Measurements from ENCODE around the gene IGFBP5. TPM values are rescaled to one million over a fixed set of nuclear protein-coding genes. Genes with fewer than 3 reads are reported as not detected.
A peak's percentile ranks its signal among the peaks of the same experiment; 100 is the strongest.

Gene IGFBP5
- 280 TPM for polyA plus RNA-seq (2013, experiment 1 of 2)
- 290 TPM for polyA plus RNA-seq (2013, experiment 2 of 2)

- Histone ChIP-seq H3K18ac (ENCODE audit: low read length) (peak within 1 kb of the TSS; percentile 100), H2AFZ (ENCODE audit: low read length) (peak within 1 kb of the TSS; percentile 81), H3K14ac (ENCODE audit: low read length) (peak within 1 kb of the TSS; percentile 99), H4K91ac (ENCODE audit: low read depth, low read length, poor library complexity) (peak within 1 kb of the TSS; percentile 38), H3K27ac (replicated peaks; ENCODE audit: low read length) (peak within 1 kb of the TSS; percentile 84), H3K9me3 (replicated peaks in 1 of 2; ENCODE audit: control insufficient read depth in 2 of 2, insufficient read depth in 1 of 2, low read depth in 1 of 2, low read length in 2 of 2) (no peaks in the 10 kb centered on the region), H3K4me2 (ENCODE audit: insufficient read depth, low read length, poor library complexity, severe bottlenecking) (peak within 1 kb of the TSS; percentile 75), H3K4me1 (ENCODE audit: control insufficient read depth in 2 of 2, insufficient read depth in 1 of 2, low read depth in 1 of 2, low read length in 2 of 2) (peaks cover 15 to 44% of the 10 kb centered on the region in 2 donors), H2AK5ac (ENCODE audit: low read depth, low read length) (peak within 1 kb of the TSS; percentile 96), H2BK120ac (ENCODE audit: low read depth, low read length) (peak within 1 kb of the TSS; percentile 97), H2BK15ac (ENCODE audit: low read length) (peak within 1 kb of the TSS; percentile 93), H3K79me1 (ENCODE audit: low read depth, low read length) (no peaks in the 10 kb centered on the region), H2BK12ac (ENCODE audit: low read length) (peak within 1 kb of the TSS; percentile 67), H3K27me3 (ENCODE audit: control insufficient read depth in 3 of 3, insufficient read depth in 3 of 3, low read depth in 1 of 3, low read length in 3 of 3) (no peaks in the 10 kb centered on the region), H3K4ac (ENCODE audit: low read length) (peak within 1 kb of the TSS; percentile 86), H3K9ac (ENCODE audit: low read depth, low read length, poor library complexity) (peak within 1 kb of the TSS; percentile 100), H3K4me3 (ENCODE audit: low read length in 2 of 2) (peak within 1 kb of the TSS; percentile 75 to 94), H3K36me3 (replicated peaks in 1 of 2; ENCODE audit: control insufficient read depth in 2 of 2, insufficient read depth in 2 of 2, low read length in 2 of 2) (peaks cover 0 to 3% of the 10 kb centered on the region in 2 donors), H3K23ac (ENCODE audit: low read depth, low read length, poor library complexity) (peak within 1 kb of the TSS; percentile 86), H2BK5ac (ENCODE audit: low read length) (peak within 1 kb of the TSS; percentile 99), H4K8ac (ENCODE audit: low read depth, low read length) (no peak within 1 kb of the TSS)
- no CpG with 5 or more reads among the region's 16 CpGs for WGBS, 2 donors (ENCODE audit: extremely low coverage in 2 of 2, insufficient read length in 2 of 2, insufficient replicate concordance in 1 of 2)
- peak; percentile 91 for DNase-seq (ENCODE audit: low spot score)
These were observed at the start of gene IGFBP5 for GRCh38 chr2:216695401-216695821. TSS of gene IGFBP5 (minus strand) at chr2:216695549. CDS start at chr2:216694775, 774 bp downstream.

GRCh38 chr2:216743781-216744180, 48.4 kb upstream of the IGFBP5 start:
- H3K4me1 ChIP-seq (ENCODE audit: control insufficient read depth in 2 of 2, insufficient read depth in 1 of 2, low read depth in 1 of 2, low read length in 2 of 2): peaks cover 0 to 5% of the 10 kb centered on the region in 2 donors
- no peak overlapping the region for H3K14ac ChIP-seq (ENCODE audit: low read length)
- no peak overlapping the region for H2AK5ac ChIP-seq (ENCODE audit: low read depth, low read length)
- no CpG with 5 or more reads among the region's 1 CpG for WGBS, 2 donors (ENCODE audit: extremely low coverage in 2 of 2, insufficient read length in 2 of 2, insufficient replicate concordance in 1 of 2)
- H3K9me3 ChIP-seq (replicated peaks in 1 of 2; ENCODE audit: control insufficient read depth in 2 of 2, insufficient read depth in 1 of 2, low read depth in 1 of 2, low read length in 2 of 2): peaks cover 0 to 14% of the 10 kb centered on the region in 2 donors
- H3K4me2 ChIP-seq (ENCODE audit: insufficient read depth, low read length, poor library complexity, severe bottlenecking): no peak overlapping the region
- no peak overlapping the region for H3K4ac ChIP-seq (ENCODE audit: low read length)
- H3K23ac ChIP-seq (ENCODE audit: low read depth, low read length, poor library complexity): no peak overlapping the region
- H4K8ac ChIP-seq (ENCODE audit: low read depth, low read length): no peak overlapping the region
- H3K79me1 ChIP-seq (ENCODE audit: low read depth, low read length): no peaks in the 10 kb centered on the region
- H4K91ac ChIP-seq (ENCODE audit: low read depth, low read length, poor library complexity): no peak overlapping the region
- H2BK120ac ChIP-seq (ENCODE audit: low read depth, low read length): no peak overlapping the region
- no peaks in the 10 kb centered on the region for H3K36me3 ChIP-seq (replicated peaks in 1 of 2; ENCODE audit: control insufficient read depth in 2 of 2, insufficient read depth in 2 of 2, low read length in 2 of 2)
- H3K27me3 ChIP-seq (ENCODE audit: control insufficient read depth in 3 of 3, insufficient read depth in 3 of 3, low read depth in 1 of 3, low read length in 3 of 3): no peaks in the 10 kb centered on the region
- no peak overlapping the region for H3K27ac ChIP-seq (replicated peaks; ENCODE audit: low read length)
- no peak for DNase-seq (ENCODE audit: low spot score)
- H2BK15ac ChIP-seq (ENCODE audit: low read length): no peak overlapping the region
- H3K4me3 ChIP-seq (ENCODE audit: low read length in 2 of 2): no peak overlapping the region
- H2AFZ ChIP-seq (ENCODE audit: low read length): no peak overlapping the region
- H3K18ac ChIP-seq (ENCODE audit: low read length): no peak overlapping the region
- no peak overlapping the region for H3K9ac ChIP-seq (ENCODE audit: low read depth, low read length, poor library complexity)
- no peak overlapping the region for H2BK5ac ChIP-seq (ENCODE audit: low read length)
- H2BK12ac ChIP-seq (ENCODE audit: low read length): no peak overlapping the region

- Histone ChIP-seq H4K91ac (ENCODE audit: low read depth, low read length, poor library complexity) (no peak overlapping the region), H4K8ac (ENCODE audit: low read depth, low read length) (no peak overlapping the region), H2BK120ac (ENCODE audit: low read depth, low read length) (no peak overlapping the region), H2BK12ac (ENCODE audit: low read length) (no peak overlapping the region), H2AK5ac (ENCODE audit: low read depth, low read length) (no peak overlapping the region), H3K4me2 (ENCODE audit: insufficient read depth, low read length, poor library complexity, severe bottlenecking) (no peak overlapping the region), H3K4me3 (ENCODE audit: low read length in 2 of 2) (no peak overlapping the region), H3K23ac (ENCODE audit: low read depth, low read length, poor library complexity) (no peak overlapping the region), H2BK5ac (ENCODE audit: low read length) (no peak overlapping the region), H3K9me3 (replicated peaks in 1 of 2; ENCODE audit: control insufficient read depth in 2 of 2, insufficient read depth in 1 of 2, low read depth in 1 of 2, low read length in 2 of 2) (peaks cover 0 to 11% of the 10 kb centered on the region in 2 donors), H3K4me1 (ENCODE audit: control insufficient read depth in 2 of 2, insufficient read depth in 1 of 2, low read depth in 1 of 2, low read length in 2 of 2) (peaks cover 0 to 6% of the 10 kb centered on the region in 2 donors), H3K36me3 (replicated peaks in 1 of 2; ENCODE audit: control insufficient read depth in 2 of 2, insufficient read depth in 2 of 2, low read length in 2 of 2) (no peaks in the 10 kb centered on the region), H3K27ac (replicated peaks; ENCODE audit: low read length) (no peak overlapping the region), H2BK15ac (ENCODE audit: low read length) (no peak overlapping the region), H3K9ac (ENCODE audit: low read depth, low read length, poor library complexity) (no peak overlapping the region), H2AFZ (ENCODE audit: low read length) (no peak overlapping the region), H3K79me1 (ENCODE audit: low read depth, low read length) (no peaks in the 10 kb centered on the region), H3K27me3 (ENCODE audit: control insufficient read depth in 3 of 3, insufficient read depth in 3 of 3, low read depth in 1 of 3, low read length in 3 of 3) (no peaks in the 10 kb centered on the region), H3K18ac (ENCODE audit: low read length) (no peak overlapping the region), H3K4ac (ENCODE audit: low read length) (no peak overlapping the region), H3K14ac (ENCODE audit: low read length) (no peak overlapping the region)
- WGBS, 2 donors (ENCODE audit: extremely low coverage in 2 of 2, insufficient read length in 2 of 2, insufficient replicate concordance in 1 of 2): no CpG with 5 or more reads among the region's 3 CpGs
- DNase-seq (ENCODE audit: low spot score): no peak
These were observed 47.1 kb upstream of the IGFBP5 start for GRCh38 chr2:216742411-216742810.

GRCh38 chr2:216741223-216741593, 45.9 kb upstream of the IGFBP5 start:
- Histone ChIP-seq H3K14ac (ENCODE audit: low read length) (no peak overlapping the region), H3K27ac (replicated peaks; ENCODE audit: low read length) (no peak overlapping the region), H3K18ac (ENCODE audit: low read length) (no peak overlapping the region), H2BK15ac (ENCODE audit: low read length) (no peak overlapping the region), H3K4me2 (ENCODE audit: insufficient read depth, low read length, poor library complexity, severe bottlenecking) (no peak overlapping the region), H3K9me3 (replicated peaks in 1 of 2; ENCODE audit: control insufficient read depth in 2 of 2, insufficient read depth in 1 of 2, low read depth in 1 of 2, low read length in 2 of 2) (peaks cover 0 to 8% of the 10 kb centered on the region in 2 donors), H3K4me3 (ENCODE audit: low read length in 2 of 2) (no peak overlapping the region), H3K4ac (ENCODE audit: low read length) (no peak overlapping the region), H4K8ac (ENCODE audit: low read depth, low read length) (no peak overlapping the region), H3K36me3 (replicated peaks in 1 of 2; ENCODE audit: control insufficient read depth in 2 of 2, insufficient read depth in 2 of 2, low read length in 2 of 2) (no peaks in the 10 kb centered on the region), H2AFZ (ENCODE audit: low read length) (no peak overlapping the region), H3K9ac (ENCODE audit: low read depth, low read length, poor library complexity) (no peak overlapping the region), H4K91ac (ENCODE audit: low read depth, low read length, poor library complexity) (no peak overlapping the region), H3K23ac (ENCODE audit: low read depth, low read length, poor library complexity) (no peak overlapping the region), H3K4me1 (ENCODE audit: control insufficient read depth in 2 of 2, insufficient read depth in 1 of 2, low read depth in 1 of 2, low read length in 2 of 2) (peaks cover 0 to 6% of the 10 kb centered on the region in 2 donors), H2BK5ac (ENCODE audit: low read length) (no peak overlapping the region), H3K27me3 (ENCODE audit: control insufficient read depth in 3 of 3, insufficient read depth in 3 of 3, low read depth in 1 of 3, low read length in 3 of 3) (no peaks in the 10 kb centered on the region), H2BK12ac (ENCODE audit: low read length) (no peak overlapping the region), H2AK5ac (ENCODE audit: low read depth, low read length) (no peak overlapping the region), H2BK120ac (ENCODE audit: low read depth, low read length) (no peak overlapping the region), H3K79me1 (ENCODE audit: low read depth, low read length) (no peaks in the 10 kb centered on the region)
- DNase-seq (ENCODE audit: low spot score): no peak
- no CpG with 5 or more reads among the region's 2 CpGs for WGBS, 2 donors (ENCODE audit: extremely low coverage in 2 of 2, insufficient read length in 2 of 2, insufficient replicate concordance in 1 of 2)
